PC-3 (cell line): ENCODE data around the gene AXIN2. TPM values are rescaled to one million over a fixed set of nuclear protein-coding genes. Genes with fewer than 3 reads are reported as not detected.
A peak's percentile ranks its signal among the peaks of the same experiment; 100 is the strongest.

ENCODE experiments used
- ATAC-seq: fragments of 200-7000 bp; cut with Tn5 transposase; 2 replicates; pipeline ENCODE4 v1.9.1; 2020; ENCODE audit warnings: mild to moderate bottlenecking, moderate library complexity
- BruUV-seq: library from RNA; stranded (reverse); fragments of 400-500 nt; replicated peaks from 2 replicates; lab custom pipeline; 2021; lab: Mats Ljungman, UMichigan
- CTCF ChIA-PET: fragments of 300-600 bp; sonication (Branson Sonifier 250); formaldehyde crosslinking; loops from one replicate; lab custom pipeline; 2022; ENCODE audit warnings: antibody characterized with exemption; lab: Charles Lee
- POLR2A ChIA-PET: fragments of 300-600 bp; sonication (Branson Sonifier 250); formaldehyde crosslinking; loops from one replicate; lab custom pipeline; 2022; ENCODE audit warnings: antibody characterized with exemption; ENCODE audit not compliant: unreplicated experiment; lab: Charles Lee
- DNase-seq: peaks from one replicate; pipeline ENCODE4 v3.0.0-alpha.2; 2015
- H2AFZ ChIP-seq: fragments of 300-600 bp; sonication (generic); 2 replicates; pipeline ENCODE4 v1.6.0; 2016; ENCODE audit warnings: antibody characterized with exemption, low read length
- H3F3A ChIP-seq: fragments of 300-600 bp; sonication (generic); one replicate; pipeline ENCODE4 v1.6.0; 2017; ENCODE audit warnings: antibody characterized with exemption, low read length, control low read depth, mild to moderate bottlenecking; ENCODE audit not compliant: unreplicated experiment
- H3K27ac ChIP-seq: fragments of 300-600 bp; sonication (generic); 2 replicates; pipeline ENCODE4 v1.5.1; 2016; ENCODE audit warnings: mild to moderate bottlenecking, low read length
- H3K27me3 ChIP-seq: fragments of 300-600 bp; sonication (generic); 2 replicates; pipeline ENCODE4 v1.6.1; 2016; ENCODE audit warnings: low read length, mixed read lengths
- H3K36me3 ChIP-seq: fragments of 300-600 bp; sonication (generic); 2 replicates; pipeline ENCODE4 v1.6.1; 2016; ENCODE audit warnings: low read depth, mixed run types, low read length, mixed read lengths
- H3K4me1 ChIP-seq: fragments of 300-600 bp; sonication (generic); 2 replicates; pipeline ENCODE4 v1.5.1; 2016; ENCODE audit warnings: low read length; ENCODE audit not compliant: insufficient read depth
- H3K4me2 ChIP-seq: fragments of 300-600 bp; sonication (generic); 2 replicates; pipeline ENCODE4 v1.6.0; 2016; ENCODE audit warnings: low read length
- H3K4me3 ChIP-seq: fragments of 300-600 bp; sonication (generic); 2 replicates; pipeline ENCODE4 v1.5.1; 2016; ENCODE audit warnings: mild to moderate bottlenecking, low read length, mixed read lengths
- H3K79me2 ChIP-seq: fragments of 300-600 bp; sonication (generic); 2 replicates; pipeline ENCODE4 v1.6.1; 2017; ENCODE audit warnings: low read length, mixed read lengths
- H3K9ac ChIP-seq: fragments of 300-600 bp; sonication (generic); 2 replicates; pipeline ENCODE4 v1.6.0; 2016; ENCODE audit warnings: mild to moderate bottlenecking, low read length
- H3K9me2 ChIP-seq: fragments of 300-600 bp; sonication (generic); replicated peaks from 2 replicates; pipeline ENCODE4 v1.6.1; 2016; ENCODE audit warnings: mixed run types, low read length, mixed read lengths
- H3K9me3 ChIP-seq: fragments of 300-600 bp; sonication (generic); 2 replicates; pipeline ENCODE4 v1.6.1; 2016; ENCODE audit warnings: low read length, mixed read lengths
- H4K20me1 ChIP-seq: fragments of 300-600 bp; sonication (generic); 2 replicates; pipeline ENCODE4 v1.6.1; 2016; ENCODE audit warnings: low read length, mixed read lengths
- EZH2 ChIP-seq: fragments of 300-600 bp; sonication (generic); IDR thresholded peaks from one replicate; pipeline ENCODE4 v1.6.1; 2017; ENCODE audit warnings: antibody characterized with exemption, mild to moderate bottlenecking, low read length; ENCODE audit not compliant: unreplicated experiment
- EZH2phosphoT487 ChIP-seq: fragments of 300-600 bp; sonication (generic); IDR thresholded peaks from 2 replicates; pipeline ENCODE4 v1.6.1; 2018; ENCODE audit warnings: mild to moderate bottlenecking, antibody characterized with exemption, low read length, borderline replicate concordance
- intact Hi-C: fragments of 100-400 bp; cut with micrococcal nuclease; formaldehyde crosslinking; loops from 2 replicates; pipeline ENCODE4 v1.9.0; 2023
- total RNA-seq: library from RNA; depleted of rRNA; stranded (reverse); fragments of >200 nt; gene quantifications from 2 replicates; pipeline ENCODE4 v1.2.3, GENCODE V29; 2014
- TF ChIP-seq, protein P1 (sequence below): fragments of 300-600 bp; sonication (generic); conservative IDR thresholded peaks from 2 replicates; pipeline ENCODE4 v1.5.1; 2017; ENCODE audit warnings: antibody characterized with exemption, low read depth, mild to moderate bottlenecking, low read length

Gene AXIN2
- total RNA-seq, 1 experiment from 2014 or later, result 2.0 TPM

- no peaks in the 10 kb centered on the region for H3K79me2 ChIP-seq
- no peaks in the 10 kb centered on the region for H3K9me2 ChIP-seq
- no peak for ATAC-seq
- 0 out of 2 replicates have a peak, but pooled peaks cover 5% of the 10 kb centered on the region for H3K4me1 ChIP-seq
- no peak overlapping the region for H3K4me3 ChIP-seq
- TF ChIP-seq, protein P1, sequence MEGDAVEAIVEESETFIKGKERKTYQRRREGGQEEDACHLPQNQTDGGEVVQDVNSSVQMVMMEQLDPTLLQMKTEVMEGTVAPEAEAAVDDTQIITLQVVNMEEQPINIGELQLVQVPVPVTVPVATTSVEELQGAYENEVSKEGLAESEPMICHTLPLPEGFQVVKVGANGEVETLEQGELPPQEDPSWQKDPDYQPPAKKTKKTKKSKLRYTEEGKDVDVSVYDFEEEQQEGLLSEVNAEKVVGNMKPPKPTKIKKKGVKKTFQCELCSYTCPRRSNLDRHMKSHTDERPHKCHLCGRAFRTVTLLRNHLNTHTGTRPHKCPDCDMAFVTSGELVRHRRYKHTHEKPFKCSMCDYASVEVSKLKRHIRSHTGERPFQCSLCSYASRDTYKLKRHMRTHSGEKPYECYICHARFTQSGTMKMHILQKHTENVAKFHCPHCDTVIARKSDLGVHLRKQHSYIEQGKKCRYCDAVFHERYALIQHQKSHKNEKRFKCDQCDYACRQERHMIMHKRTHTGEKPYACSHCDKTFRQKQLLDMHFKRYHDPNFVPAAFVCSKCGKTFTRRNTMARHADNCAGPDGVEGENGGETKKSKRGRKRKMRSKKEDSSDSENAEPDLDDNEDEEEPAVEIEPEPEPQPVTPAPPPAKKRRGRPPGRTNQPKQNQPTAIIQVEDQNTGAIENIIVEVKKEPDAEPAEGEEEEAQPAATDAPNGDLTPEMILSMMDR, result no peak
- TF ChIP-seq EZH2 (no peak), EZH2phosphoT487 (no peak)
- H3K9ac ChIP-seq, result no peak overlapping the region
- H2AFZ ChIP-seq, result no peak overlapping the region
- ChIA-PET CTCF (no interaction called here), POLR2A (no interaction called here)
- no peaks in the 10 kb centered on the region for H4K20me1 ChIP-seq
- DNase-seq, result no peak
- no TSS peak for BruUV-seq
- H3K9me3 ChIP-seq, result no peaks in the 10 kb centered on the region
- intact Hi-C loops, result no loop called here
- no peak overlapping the region for H3K27ac ChIP-seq
- no peaks in the 10 kb centered on the region for H3K27me3 ChIP-seq
- H3K4me2 ChIP-seq, result no peak overlapping the region
- no peaks in the 10 kb centered on the region for H3K36me3 ChIP-seq
- no peaks in the 10 kb centered on the region for H3F3A ChIP-seq
Observed at GRCh38 chr17:65592125-65592965, 30.9 kb upstream of the AXIN2 start.

GRCh38 chr17:65589321-65589720 is 27.9 kb upstream of the AXIN2 start:
- Histone ChIP-seq H3K27me3 (no peaks in the 10 kb centered on the region), H3K79me2 (no peaks in the 10 kb centered on the region), H4K20me1 (no peaks in the 10 kb centered on the region), H3K9me3 (no peaks in the 10 kb centered on the region), H3K9me2 (no peaks in the 10 kb centered on the region), H3F3A (no peaks in the 10 kb centered on the region), H3K36me3 (no peaks in the 10 kb centered on the region), H3K4me2 (no peak overlapping the region), H3K9ac (no peak overlapping the region), H3K27ac (no peak overlapping the region), H2AFZ (no peak overlapping the region), H3K4me1 (peaks cover 19% of the 10 kb centered on the region), H3K4me3 (no peak overlapping the region)
- no TSS peak for BruUV-seq
- intact Hi-C loops, result no loop called here
- TF ChIP-seq EZH2phosphoT487, result no peak
- CTCF ChIA-PET, result no interaction called here
- POLR2A ChIA-PET, result no interaction called here
- ATAC-seq (no peak), DNase-seq (no peak)

DNA sequence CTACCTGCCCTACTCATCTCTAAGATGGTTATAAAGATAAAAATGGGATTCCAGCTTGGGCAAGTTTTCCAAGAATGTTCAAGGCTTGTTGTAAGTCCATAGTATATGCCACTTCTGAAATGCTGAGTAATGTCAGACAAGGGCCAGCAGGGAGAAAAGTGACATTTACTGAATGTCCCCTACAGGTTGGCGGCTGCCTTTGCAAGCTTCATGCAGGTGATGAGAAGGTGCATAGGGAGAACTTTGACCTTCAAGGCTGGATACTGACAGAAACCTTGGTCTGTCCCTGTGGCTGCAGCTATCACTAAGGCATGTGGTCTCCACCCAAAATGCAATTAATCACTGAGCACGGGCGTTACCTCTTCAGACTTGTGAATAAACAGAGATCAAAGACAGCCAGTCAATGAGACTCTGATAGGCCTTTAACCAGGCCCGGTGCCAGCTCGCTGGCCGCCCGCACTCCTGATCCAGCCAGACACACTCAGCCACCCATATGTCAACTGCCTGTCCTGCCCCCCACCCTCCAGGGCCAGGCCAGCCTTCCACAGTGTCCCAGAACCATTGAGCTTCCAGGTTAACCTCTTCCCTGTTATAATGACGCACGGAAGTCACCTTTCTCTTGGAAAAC is 26.8 kb upstream of the AXIN2 start:
- no peak overlapping the region for H3K27ac ChIP-seq
- ChIA-PET POLR2A (interaction anchor here (0.6 kb wide), 1 partner anchor 10 kb away, joined by 3 read pairs; no protein-coding TSS in a partner anchor), CTCF (interaction anchor here (0.5 to 0.8 kb wide), 2 partner anchors 31 to 368 kb away, joined by 3 to 13 read pairs; no protein-coding TSS in a partner anchor)
- no peaks in the 10 kb centered on the region for H3K79me2 ChIP-seq
- no peaks in the 10 kb centered on the region for H4K20me1 ChIP-seq
- H3K4me2 ChIP-seq, result no peak overlapping the region
- no peak overlapping the region for H2AFZ ChIP-seq
- H3K9ac ChIP-seq, result no peak overlapping the region
- TF ChIP-seq, protein P1, result peak; percentile 45; the same call in 1 of the 2 replicates
- TF ChIP-seq EZH2 (no peak), EZH2phosphoT487 (no peak)
- H3K9me3 ChIP-seq, result no peaks in the 10 kb centered on the region
- no peak overlapping the region for H3K4me3 ChIP-seq
- no peaks in the 10 kb centered on the region for H3K9me2 ChIP-seq
- DNase-seq, result peak; percentile 49
- no peaks in the 10 kb centered on the region for H3K36me3 ChIP-seq
- peaks cover 19% of the 10 kb centered on the region for H3K4me1 ChIP-seq
- no peaks in the 10 kb centered on the region for H3K27me3 ChIP-seq
- H3F3A ChIP-seq, result no peaks in the 10 kb centered on the region
- BruUV-seq, result no TSS peak
- intact Hi-C loops, result no loop called here
- ATAC-seq, result no peak; the same call in 1 of the 2 replicates
